ENCODE measurements around the gene PLTP. TPM values are rescaled to one million over a fixed set of nuclear protein-coding genes. Genes with fewer than 3 reads are reported as not detected.

PLTP gene
- total RNA-seq, 3 donors from 2014 or later = 15.0 to 141 (median 111) TPM

DNA sequence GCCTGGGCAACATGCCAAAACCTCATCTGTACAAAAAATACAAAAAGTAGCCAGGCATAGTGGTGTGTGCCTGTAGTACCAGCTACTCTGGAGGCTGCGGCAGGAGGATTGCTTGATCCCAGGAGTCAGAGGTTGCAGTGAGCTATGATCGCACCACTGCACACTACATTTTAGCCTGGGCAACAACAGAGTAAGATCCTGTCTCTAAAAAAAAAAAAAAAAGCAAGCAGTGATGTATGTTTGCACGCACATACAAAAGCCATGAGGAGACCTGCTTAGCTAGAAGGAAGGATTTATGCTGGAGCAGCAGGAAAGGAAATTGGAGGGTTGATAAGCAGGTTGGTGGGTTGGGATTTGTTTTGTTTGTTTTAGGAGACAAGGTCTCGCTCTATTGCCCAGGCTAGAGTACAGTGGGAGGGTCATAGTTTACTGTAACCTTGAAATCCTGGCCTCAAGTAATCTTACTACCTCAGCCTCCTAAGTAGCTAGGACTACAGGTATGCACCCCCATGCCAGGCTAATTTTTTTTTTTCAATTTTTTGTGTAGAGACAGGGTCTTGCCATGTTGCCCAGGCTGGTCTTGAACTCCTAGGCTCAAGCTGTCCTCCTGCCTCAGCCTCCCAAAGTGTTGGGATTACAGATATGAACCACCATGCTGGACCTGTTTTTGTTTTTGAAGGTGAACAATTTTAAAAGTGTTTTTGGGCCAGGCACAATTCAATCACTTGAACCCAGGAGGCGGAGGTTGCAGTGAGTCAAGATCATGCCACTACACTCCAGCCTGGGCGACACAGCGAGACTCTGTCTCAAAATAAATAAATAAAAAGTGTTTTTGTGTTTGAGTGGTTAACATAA is 50.5 kb downstream of the PLTP start:
- Histone ChIP-seq H3K9me3 (no peaks in the 10 kb centered on the region), H3K4me1 (ENCODE audit: low read depth) (peaks cover 40% of the 10 kb centered on the region), H3K36me3 (ENCODE audit: low read depth) (no peaks in the 10 kb centered on the region), H3K4me3 (no peak overlapping the region)
- intact Hi-C loops (cut with DNase I, micrococcal nuclease) = no loop called here
- TF ChIP-seq, protein P1, sequence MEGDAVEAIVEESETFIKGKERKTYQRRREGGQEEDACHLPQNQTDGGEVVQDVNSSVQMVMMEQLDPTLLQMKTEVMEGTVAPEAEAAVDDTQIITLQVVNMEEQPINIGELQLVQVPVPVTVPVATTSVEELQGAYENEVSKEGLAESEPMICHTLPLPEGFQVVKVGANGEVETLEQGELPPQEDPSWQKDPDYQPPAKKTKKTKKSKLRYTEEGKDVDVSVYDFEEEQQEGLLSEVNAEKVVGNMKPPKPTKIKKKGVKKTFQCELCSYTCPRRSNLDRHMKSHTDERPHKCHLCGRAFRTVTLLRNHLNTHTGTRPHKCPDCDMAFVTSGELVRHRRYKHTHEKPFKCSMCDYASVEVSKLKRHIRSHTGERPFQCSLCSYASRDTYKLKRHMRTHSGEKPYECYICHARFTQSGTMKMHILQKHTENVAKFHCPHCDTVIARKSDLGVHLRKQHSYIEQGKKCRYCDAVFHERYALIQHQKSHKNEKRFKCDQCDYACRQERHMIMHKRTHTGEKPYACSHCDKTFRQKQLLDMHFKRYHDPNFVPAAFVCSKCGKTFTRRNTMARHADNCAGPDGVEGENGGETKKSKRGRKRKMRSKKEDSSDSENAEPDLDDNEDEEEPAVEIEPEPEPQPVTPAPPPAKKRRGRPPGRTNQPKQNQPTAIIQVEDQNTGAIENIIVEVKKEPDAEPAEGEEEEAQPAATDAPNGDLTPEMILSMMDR (IDR thresholded peaks at IDR 0.05) = no peak
- peak; percentile 18 for ATAC-seq
- peak in 1 of 3 donors; percentile 53 for DNase-seq

DNA sequence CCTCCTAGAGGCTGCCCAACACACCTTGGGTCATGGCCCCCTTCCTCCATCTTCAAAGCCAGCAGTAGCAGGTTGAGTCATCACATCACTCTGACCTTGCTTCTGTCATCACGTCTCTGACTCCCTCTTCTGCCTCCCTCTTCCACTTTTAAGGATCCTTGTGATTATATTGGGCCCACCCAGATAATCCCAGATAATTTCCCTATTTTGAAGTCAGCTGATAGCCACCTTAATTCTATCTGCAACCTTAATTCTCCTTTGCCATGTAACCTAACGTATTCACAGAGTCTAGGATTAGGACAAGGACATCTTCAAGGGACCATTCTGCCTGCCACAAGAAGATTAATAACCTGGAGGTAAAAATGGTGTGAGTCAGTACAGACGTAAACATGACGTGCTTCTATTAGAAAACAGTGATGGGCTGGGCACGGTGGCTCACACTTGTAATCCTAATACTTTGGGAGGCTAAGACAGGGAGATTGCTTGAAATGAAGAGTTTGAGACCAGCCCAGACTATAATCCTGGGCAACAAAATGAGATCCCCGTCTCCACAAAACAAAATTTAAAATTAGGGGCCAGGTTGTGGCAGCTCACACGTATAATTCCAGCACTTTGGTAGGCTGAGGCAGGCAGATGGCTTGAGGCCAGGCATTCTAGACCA is 51.3 kb downstream of the PLTP start:
- intact Hi-C loops (cut with DNase I, micrococcal nuclease) = no loop called here
- ATAC-seq = no peak
- no peaks in the 10 kb centered on the region for H3K9me3 ChIP-seq
- H3K36me3 ChIP-seq (ENCODE audit: low read depth) = no peaks in the 10 kb centered on the region
- H3K4me3 ChIP-seq = no peak overlapping the region
- TF ChIP-seq, protein P1 (IDR thresholded peaks at IDR 0.05) = no peak
- DNase-seq = no peak
- peaks cover 47% of the 10 kb centered on the region for H3K4me1 ChIP-seq (ENCODE audit: low read depth)

DNA sequence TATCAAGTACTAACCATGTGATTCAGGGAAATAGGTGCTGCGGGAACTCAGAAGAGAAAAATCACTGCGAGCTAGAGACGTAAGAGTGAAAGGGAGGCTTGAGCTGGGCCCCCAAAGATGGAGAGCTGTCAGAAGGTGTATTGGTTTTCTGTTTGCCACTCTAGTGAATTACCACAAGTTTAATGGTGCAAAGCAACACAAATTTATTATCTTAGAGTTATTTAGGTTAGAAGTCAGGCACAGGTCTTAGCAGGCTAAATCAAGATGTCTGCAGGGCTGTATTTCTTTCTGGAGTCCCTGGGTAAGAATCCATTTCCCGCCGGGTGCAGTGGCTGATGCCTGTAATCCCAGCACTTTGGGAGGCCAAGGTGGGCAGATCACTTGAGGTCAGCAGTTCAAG is 52.0 kb downstream of the PLTP start:
- intact Hi-C loops (cut with DNase I, micrococcal nuclease) = no loop called here

DNA sequence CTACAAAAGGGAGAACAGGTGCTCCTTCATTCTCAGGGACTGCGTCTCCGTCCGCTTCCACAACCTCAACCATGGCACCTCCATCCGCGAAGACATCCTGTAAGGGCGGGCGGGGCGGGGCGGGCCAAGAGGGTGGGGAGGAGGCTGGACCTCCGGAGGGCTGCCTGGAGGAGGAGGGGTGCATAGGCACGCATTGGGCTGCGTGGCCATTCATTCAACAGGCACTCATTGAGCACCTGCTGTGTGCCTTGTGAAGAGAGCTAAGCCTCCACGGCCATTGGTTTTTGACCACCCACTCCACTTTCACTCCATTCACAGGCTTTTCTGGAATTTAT is 54.1 kb downstream of the PLTP start:
- H3K36me3 ChIP-seq (ENCODE audit: low read depth) = no peaks in the 10 kb centered on the region
- TF ChIP-seq, protein P1 (IDR thresholded peaks at IDR 0.05) = no peak
- H3K9me3 ChIP-seq = no peaks in the 10 kb centered on the region
- peaks cover 44% of the 10 kb centered on the region for H3K4me1 ChIP-seq (ENCODE audit: low read depth)
- intact Hi-C loops (cut with DNase I, micrococcal nuclease) = no loop called here
- peak overlapping the region; percentile 80 for H3K4me3 ChIP-seq
- ATAC-seq (peak; percentile 25), DNase-seq (no peak)

More for the DNA sequence above, 52.0 kb downstream of the PLTP start:
- no peak for ATAC-seq
- no peaks in the 10 kb centered on the region for H3K9me3 ChIP-seq
- TF ChIP-seq, protein P1 (IDR thresholded peaks at IDR 0.05) = no peak
- H3K4me3 ChIP-seq = no peak overlapping the region
- DNase-seq = no peak
- peaks cover 52% of the 10 kb centered on the region for H3K4me1 ChIP-seq (ENCODE audit: low read depth)
- H3K36me3 ChIP-seq (ENCODE audit: low read depth) = no peaks in the 10 kb centered on the region

DNA sequence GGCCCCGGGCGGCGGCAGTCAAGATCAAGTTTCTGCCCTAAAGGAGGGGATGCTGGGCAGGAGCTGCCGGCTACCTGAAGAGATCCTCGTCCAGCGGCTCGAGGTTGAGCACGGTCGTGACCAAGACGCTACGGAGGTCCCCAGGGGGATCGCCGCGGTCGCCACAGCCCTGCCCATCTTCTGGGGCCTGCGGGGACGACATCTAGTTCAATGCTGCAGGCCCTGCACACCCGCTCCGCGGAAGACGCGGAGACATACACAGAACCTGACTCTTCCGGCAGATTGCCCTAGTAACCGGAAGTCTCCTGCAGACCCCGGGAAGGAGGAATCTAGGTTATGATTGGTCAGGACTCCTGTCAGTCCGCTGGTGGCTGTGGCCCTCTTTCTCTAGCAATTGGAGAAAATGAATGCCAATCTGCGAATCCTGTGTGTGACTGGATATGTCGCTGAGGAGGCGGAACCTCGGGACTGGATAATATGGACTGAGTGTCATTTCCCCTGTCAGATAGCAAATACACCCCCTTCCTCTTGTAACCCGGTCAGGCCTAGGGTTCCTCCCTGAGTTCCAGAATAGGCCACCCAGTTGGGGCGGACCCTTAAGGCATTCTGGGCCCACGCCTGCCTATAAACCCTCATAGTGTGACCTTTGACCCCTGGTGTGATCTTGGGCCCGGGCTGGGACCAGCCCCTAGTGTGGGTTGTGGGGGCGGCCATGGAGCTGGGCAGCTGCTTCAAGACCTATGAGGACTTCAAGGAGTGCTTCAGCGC is 54.7 kb downstream of the PLTP start, which contains the start of the genes ACOT8 and ZSWIM3:
TSS of gene ACOT8 (minus strand) at position 279 of the 768 bp plus-strand sequence. CDS start at position 202, 77 bp downstream.
TSS of gene ZSWIM3 (plus strand) at position 501 of the 768 bp plus-strand sequence. CDS start at position 713, 212 bp downstream.
- TF ChIP-seq, protein P1 (IDR thresholded peaks at IDR 0.05) = no peak
- intact Hi-C loops (cut with DNase I, micrococcal nuclease) = no loop called here
- Histone ChIP-seq H3K4me3 (peak within 1 kb of the TSS; percentile 80), H3K9me3 (no peaks in the 10 kb centered on the region), H3K36me3 (ENCODE audit: low read depth) (no peaks in the 10 kb centered on the region), H3K4me1 (ENCODE audit: low read depth) (peaks cover 42% of the 10 kb centered on the region)
- DNase-seq (peak; percentile 86 to 99 (median 89)), ATAC-seq (peak; percentile 97)
